H1 (cell line): Measurements from ENCODE around the gene CIITA. TPM values are rescaled to one million over a fixed set of nuclear protein-coding genes. Genes with fewer than 3 reads are reported as not detected.

Experiments used
- CTCF ChIA-PET: fragments of 300-600 bp; sonication (Branson Sonifier 250); formaldehyde crosslinking; loops from one replicate; lab custom pipeline; 2021; ENCODE audit not compliant: partially characterized antibody; lab: Charles Lee
- POLR2A ChIA-PET: fragments of 300-600 bp; sonication (Branson Sonifier 250); formaldehyde crosslinking; loops from one replicate; lab custom pipeline; 2021; ENCODE audit warnings: inconsistent platforms; ENCODE audit not compliant: partially characterized antibody; lab: Charles Lee
- DNase-seq, 2 experiments: peaks; one replicate each; pipeline versions ENCODE4 v3.0.0 to v3.0.0-alpha.2; 2010 to 2022; ENCODE audit warnings: low spot score in 2 of 2, low read depth in 1 of 2, mixed read lengths in 1 of 2
- FAIRE-seq: peaks from 2 replicates; lab custom pipeline; 2011; peaks lifted over from hg19 to GRCh38; lab: Jason Lieb, UNC
- H2AFZ ChIP-seq: 2 replicates; pipeline ENCODE4 v1.8.1; 2012; ENCODE audit warnings: low read length, inconsistent platforms
- H2AK5ac ChIP-seq: 2 replicates; pipeline ENCODE4 v1.6.1; 2013; ENCODE audit warnings: low read depth, low read length
- H2BK120ac ChIP-seq: replicated peaks from 2 replicates; pipeline ENCODE3; 2013; ENCODE audit warnings: low read depth, low read length, inconsistent platforms
- H2BK12ac ChIP-seq: 2 replicates; pipeline ENCODE4 v1.6.1; 2013; ENCODE audit warnings: low read depth, low read length
- H2BK15ac ChIP-seq: 2 replicates; pipeline ENCODE4 v1.6.1; 2013; ENCODE audit warnings: low read length
- H2BK20ac ChIP-seq: 2 replicates; pipeline ENCODE4 v1.6.1; 2013; ENCODE audit warnings: low read length
- H2BK5ac ChIP-seq: 2 replicates; pipeline ENCODE4 v1.6.1; 2013; ENCODE audit warnings: low read depth, low read length
- H3K14ac ChIP-seq: 2 replicates; pipeline ENCODE4 v1.6.1; 2013; ENCODE audit warnings: inconsistent platforms; ENCODE audit not compliant: insufficient read length
- H3K18ac ChIP-seq: 2 replicates; pipeline ENCODE4 v1.6.1; 2013; ENCODE audit warnings: low read length; ENCODE audit errors: extremely low read depth
- H3K23ac ChIP-seq: 2 replicates; pipeline ENCODE4 v1.6.1; 2013; ENCODE audit warnings: inconsistent platforms; ENCODE audit not compliant: insufficient read length
- H3K23me2 ChIP-seq: 2 replicates; pipeline ENCODE4 v1.6.1; 2013; ENCODE audit warnings: low read depth, low read length
- H3K27ac ChIP-seq: 2 replicates; pipeline ENCODE4 v1.6.1; 2011; ENCODE audit warnings: low read depth, low read length, inconsistent platforms
- H3K27me3 ChIP-seq, 4 experiments: replicated peaks in 1 of 4; 1 replicate in 1 of 4; 2 replicates in 3 of 4; pipeline versions ENCODE4 v1.6.1 to v1.8.1; 2011 to 2013; ENCODE audit warnings: low read length in 3 of 4, mild to moderate bottlenecking in 3 of 4, inconsistent platforms in 2 of 4, mixed read lengths in 2 of 4, moderate library complexity in 1 of 4; ENCODE audit not compliant: control insufficient read depth in 3 of 4, insufficient read depth in 3 of 4; ENCODE audit errors: extremely low read depth in 1 of 4
- H3K36me3 ChIP-seq, 4 experiments: 2 replicates each; pipeline versions ENCODE4 v1.6.1 to v1.8.1; 2011 to 2013; ENCODE audit warnings: mild to moderate bottlenecking in 4 of 4, low read length in 3 of 4, moderate library complexity in 2 of 4, control low read depth in 1 of 4, inconsistent platforms in 1 of 4; ENCODE audit not compliant: insufficient read depth in 4 of 4, control insufficient read depth in 2 of 4
- H3K4ac ChIP-seq: replicated peaks from 2 replicates; pipeline ENCODE3; 2013; ENCODE audit warnings: low read length, low read depth, mixed read lengths, inconsistent platforms; ENCODE audit not compliant: insufficient read length
- H3K4me1 ChIP-seq, 4 experiments: replicated peaks in 1 of 4; 1 replicate in 1 of 4; 2 replicates in 3 of 4; pipeline versions ENCODE4 v1.6.1 to v1.8.1; 2011 to 2013; ENCODE audit warnings: low read length in 3 of 4, inconsistent platforms in 2 of 4, mixed read lengths in 1 of 4; ENCODE audit not compliant: insufficient read depth in 4 of 4, control insufficient read depth in 3 of 4
- H3K4me2 ChIP-seq, 2 experiments: 2 replicates each; pipeline versions ENCODE4 v1.6.1 to v1.8.1; 2011 to 2013; ENCODE audit warnings: low read depth in 2 of 2, low read length in 2 of 2, control low read depth in 1 of 2, inconsistent platforms in 1 of 2, mild to moderate bottlenecking in 1 of 2; ENCODE audit not compliant: insufficient read depth in 1 of 2
- H3K4me3 ChIP-seq, 4 experiments: fragments of 200-600, 300-600 bp in 1 of 4; sonication (generic), shearing (Covaris generic), sonication (Bioruptor Twin) in 1 of 4; 2 replicates each; pipeline versions ENCODE4 v1.5.1 to v1.8.1; 2011 to 2016; ENCODE audit warnings: low read length in 4 of 4, low read depth in 3 of 4, control low read depth in 2 of 4, inconsistent platforms in 2 of 4, mild to moderate bottlenecking in 2 of 4, mixed read lengths in 1 of 4, moderate library complexity in 1 of 4; ENCODE audit not compliant: insufficient read depth in 2 of 4; ENCODE audit errors: extremely low read depth in 1 of 4
- H3K56ac ChIP-seq: replicated peaks from 2 replicates; pipeline ENCODE3; 2013; ENCODE audit warnings: low read depth, mild to moderate bottlenecking, mixed read lengths, low read length, inconsistent platforms; ENCODE audit not compliant: insufficient read length
- H3K79me1 ChIP-seq: 2 replicates; pipeline ENCODE4 v1.6.1; 2013; ENCODE audit warnings: low read depth, low read length, control low read depth
- H3K79me2 ChIP-seq, 2 experiments: 2 replicates each; pipeline versions ENCODE4 v1.6.1 to v1.8.1; 2012 to 2013; ENCODE audit warnings: low read length in 2 of 2, mild to moderate bottlenecking in 2 of 2, inconsistent platforms in 1 of 2; ENCODE audit not compliant: insufficient read depth in 2 of 2, control insufficient read depth in 1 of 2
- H3K9ac ChIP-seq, 4 experiments: replicated peaks in 1 of 4; 1 replicate in 1 of 4; 2 replicates in 3 of 4; pipeline versions ENCODE4 v1.6.1 to v1.8.1; 2011 to 2013; ENCODE audit warnings: low read depth in 3 of 4, low read length in 3 of 4, control low read depth in 2 of 4, mild to moderate bottlenecking in 2 of 4, moderate library complexity in 2 of 4, inconsistent platforms in 1 of 4; ENCODE audit errors: extremely low read depth in 1 of 4
- H3K9me3 ChIP-seq, 2 experiments: 2 replicates each; pipeline versions ENCODE4 v1.6.1 to v1.8.1; 2012 to 2013; ENCODE audit warnings: mild to moderate bottlenecking in 2 of 2, moderate library complexity in 2 of 2, control low read depth in 1 of 2, inconsistent platforms in 1 of 2, low read depth in 1 of 2, low read length in 1 of 2, mixed read lengths in 1 of 2; ENCODE audit not compliant: insufficient read depth in 2 of 2
- H4K20me1 ChIP-seq, 2 experiments: replicated peaks in 1 of 2; 2 replicates each; pipeline versions ENCODE3 to v1.8.1; 2011 to 2013; ENCODE audit warnings: inconsistent platforms in 2 of 2, low read length in 2 of 2, mild to moderate bottlenecking in 1 of 2; ENCODE audit not compliant: insufficient read depth in 2 of 2, control insufficient read depth in 1 of 2
- H4K5ac ChIP-seq: 2 replicates; pipeline ENCODE4 v1.6.1; 2013; ENCODE audit warnings: low read length, low read depth, mixed read lengths, inconsistent platforms; ENCODE audit not compliant: insufficient read length
- H4K8ac ChIP-seq: 2 replicates; pipeline ENCODE4 v1.8.0; 2013; ENCODE audit warnings: mild to moderate bottlenecking, moderate library complexity, low read length, inconsistent platforms; ENCODE audit not compliant: insufficient read depth; ENCODE audit errors: extremely low read depth
- H4K91ac ChIP-seq: replicated peaks from 2 replicates; pipeline ENCODE3; 2013; ENCODE audit warnings: low read length, mixed read lengths, inconsistent platforms; ENCODE audit not compliant: insufficient read length
- ASH2L ChIP-seq: fragments of 200-600, 300-600 bp; sonication (generic); IDR thresholded peaks from one replicate; pipeline ENCODE4 v1.7.1; 2017; ENCODE audit warnings: low read length
- CBX8 ChIP-seq: fragments of 300-800, 300-1000 bp; sonication (generic); IDR thresholded peaks from 2 replicates; pipeline ENCODE4 v1.7.1; 2016; ENCODE audit warnings: low read depth, low read length, borderline replicate concordance
- CHD1 ChIP-seq: IDR thresholded peaks from 2 replicates; pipeline ENCODE4 v1.6.1; 2012; ENCODE audit warnings: low read depth, low read length, improper control_type of control experiment
- JUND ChIP-seq: IDR thresholded peaks from 2 replicates; pipeline ENCODE4 v1.6.1; 2011; ENCODE audit warnings: mild to moderate bottlenecking, improper control_type of control experiment, low read length
- MAFK ChIP-seq: IDR thresholded peaks from 2 replicates; pipeline ENCODE4 v1.6.1; 2012; ENCODE audit warnings: low read depth, mild to moderate bottlenecking, improper control_type of control experiment, low read length
- NANOG ChIP-seq: IDR thresholded peaks from 2 replicates; pipeline ENCODE4 v1.6.1; 2011; ENCODE audit warnings: low read length, low read depth, mild to moderate bottlenecking, inconsistent platforms; ENCODE audit not compliant: insufficient read depth, poor library complexity, severe bottlenecking
- POLR2A ChIP-seq, 2 experiments: IDR thresholded peaks; 1 replicate in 1 of 2; 2 replicates in 1 of 2; pipeline ENCODE4 v1.6.1; 2011; ENCODE audit warnings: low read depth in 2 of 2, low read length in 2 of 2, mild to moderate bottlenecking in 2 of 2; ENCODE audit errors: control extremely low read depth in 1 of 2
- POU5F1 ChIP-seq: IDR thresholded peaks from 2 replicates; pipeline ENCODE4 v1.6.1; 2011; ENCODE audit warnings: low read depth, mild to moderate bottlenecking, low read length, moderate library complexity
- RFX5 ChIP-seq: IDR thresholded peaks from 2 replicates; pipeline ENCODE4 v1.6.1; 2011; ENCODE audit warnings: low read depth, low read length, improper control_type of control experiment, borderline replicate concordance
- RXRA ChIP-seq: IDR thresholded peaks from 2 replicates; pipeline ENCODE4 v1.6.1; 2011; ENCODE audit warnings: low read depth, mild to moderate bottlenecking, low read length, moderate library complexity; ENCODE audit not compliant: insufficient read depth
- TAF7 ChIP-seq: optimal IDR thresholded peaks from 2 replicates; pipeline ENCODE3; 2011; ENCODE audit warnings: low read depth, mild to moderate bottlenecking, inconsistent platforms, low read length, moderate library complexity, borderline replicate concordance
- TCF12 ChIP-seq: IDR thresholded peaks from 2 replicates; pipeline ENCODE4 v1.6.1; 2011; ENCODE audit warnings: low read depth, mild to moderate bottlenecking, low read length
- TEAD4 ChIP-seq: IDR thresholded peaks from 2 replicates; pipeline ENCODE4 v1.6.1; 2012; ENCODE audit warnings: low read depth, low read length, inconsistent platforms, mixed read lengths
- WGBS, 2 experiments: shearing (Covaris generic) in 1 of 2; methylation state at CpG; one replicate each; pipeline versions ENCODE4 v1.1.6 to v1.1.7; 2013 to 2015; ENCODE audit warnings: low lambda C conversion rate in 2 of 2, mixed read lengths in 2 of 2, inconsistent platforms in 1 of 2, low coverage in 1 of 2, missing lambda C conversion rate in 1 of 2; ENCODE audit not compliant: insufficient replicate concordance in 2 of 2, insufficient coverage in 1 of 2, insufficient read length in 1 of 2; ENCODE audit errors: extremely low coverage in 1 of 2, missing lambda C conversion rate in 1 of 2; 5-methylcytosine and 5-hydroxymethylcytosine counted together
- polyA plus RNA-seq, 7 experiments: library from polyadenylated mRNA; depleted of rRNA in 3 of 7; stranded (reverse) in 5 of 7; unstranded in 2 of 7; fragments of >200 nt in 5 of 7; fragments of 200-250 nt in 2 of 7; gene quantifications; 1 replicate in 5 of 7; 2 replicates in 1 of 7; 4 replicates in 1 of 7; pipeline versions ENCODE4 v1.2.1 to v1.2.3, GENCODE V29; 2011 to 2013; ENCODE audit warnings: missing spikeins in 2 of 7, mixed read lengths in 2 of 7
- total RNA-seq: library from RNA; stranded (reverse); fragmentation: NEBNext Ultra II Directional; extraction: Animal tissue kit (Norgen Biotek cat#: 25700); gene quantifications from 2 replicates; pipeline ENCODE4 v1.2.1, GENCODE V29; 2021
- TF ChIP-seq, protein P1 (sequence below): IDR thresholded peaks from 2 replicates; pipeline ENCODE4 v1.6.1; 2012; ENCODE audit warnings: low read length, inconsistent platforms

CIITA gene
- total and polyA plus RNA-seq, 2 of the 8 experiments (the other 6 are each of a cell fraction or from before 2014, with no cell fraction given) = 0.07 to 0.17 TPM

DNA sequence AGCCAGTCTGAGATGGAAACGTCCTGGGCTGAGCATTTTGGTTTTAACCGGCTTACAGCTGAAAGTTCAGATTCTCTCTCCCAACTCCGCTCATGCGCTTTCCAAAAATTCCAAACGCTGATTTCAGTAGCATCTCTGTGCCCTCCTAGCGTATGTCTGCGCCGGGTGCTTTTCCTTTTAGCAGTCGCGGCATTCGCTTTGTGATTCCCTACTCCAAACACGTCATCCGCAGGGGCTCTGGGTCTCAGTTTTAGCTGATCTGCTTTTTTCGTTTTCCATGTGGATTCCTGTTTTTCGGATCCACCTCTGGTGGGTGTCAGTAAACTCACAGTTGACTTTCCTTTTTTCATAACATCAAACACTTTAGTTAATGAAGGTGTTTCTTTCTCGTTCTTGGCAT lies 36.3 kb upstream of the CIITA start:
- H4K5ac ChIP-seq = no peak overlapping the region
- no peaks in the 10 kb centered on the region for H4K20me1 ChIP-seq
- no peak for DNase-seq
- H2BK20ac ChIP-seq = no peak overlapping the region
- H3K36me3 ChIP-seq = no peaks in the 10 kb centered on the region
- no peaks in the 10 kb centered on the region for H3K9me3 ChIP-seq
- H3K23me2 ChIP-seq = no peaks in the 10 kb centered on the region
- H3K23ac ChIP-seq = no peak overlapping the region
- H3K79me2 ChIP-seq = no peaks in the 10 kb centered on the region
- H3K4me3 ChIP-seq = no peak overlapping the region
- H3K9ac ChIP-seq = no peak overlapping the region
- H3K27me3 ChIP-seq = no peaks in the 10 kb centered on the region
- H3K4ac ChIP-seq = no peak overlapping the region
- H2AK5ac ChIP-seq = no peak overlapping the region
- WGBS, 2 experiments = 84% methylated on average over 16 of the region's 16 CpGs; no CpG with 5 or more reads in 1 of the 2 experiments
- TF ChIP-seq CBX8 (no peak), POLR2A (IDR thresholded peaks at IDR 0.05; ENCODE audit: control extremely low read depth in 1 of 2, low read depth in 2 of 2, low read length in 2 of 2) (no peak), CHD1 (no peak), TEAD4 (no peak), TAF7 (no peak), ASH2L (no peak), NANOG (no peak), JUND (no peak), RFX5 (no peak), POU5F1 (no peak), RXRA (no peak), MAFK (no peak), TCF12 (no peak)
- TF ChIP-seq, protein P1, sequence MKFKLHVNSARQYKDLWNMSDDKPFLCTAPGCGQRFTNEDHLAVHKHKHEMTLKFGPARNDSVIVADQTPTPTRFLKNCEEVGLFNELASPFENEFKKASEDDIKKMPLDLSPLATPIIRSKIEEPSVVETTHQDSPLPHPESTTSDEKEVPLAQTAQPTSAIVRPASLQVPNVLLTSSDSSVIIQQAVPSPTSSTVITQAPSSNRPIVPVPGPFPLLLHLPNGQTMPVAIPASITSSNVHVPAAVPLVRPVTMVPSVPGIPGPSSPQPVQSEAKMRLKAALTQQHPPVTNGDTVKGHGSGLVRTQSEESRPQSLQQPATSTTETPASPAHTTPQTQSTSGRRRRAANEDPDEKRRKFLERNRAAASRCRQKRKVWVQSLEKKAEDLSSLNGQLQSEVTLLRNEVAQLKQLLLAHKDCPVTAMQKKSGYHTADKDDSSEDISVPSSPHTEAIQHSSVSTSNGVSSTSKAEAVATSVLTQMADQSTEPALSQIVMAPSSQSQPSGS = no peak
- no peak overlapping the region for H3K4me2 ChIP-seq
- CTCF ChIA-PET = interaction anchor here (1.0 to 1.1 kb wide), 2 partner anchors 78 to 299 kb away, joined by 3 to 4 read pairs; no protein-coding TSS in a partner anchor
- no peak for FAIRE-seq
- H2BK12ac ChIP-seq = no peak overlapping the region
- H3K79me1 ChIP-seq = no peaks in the 10 kb centered on the region
- no peak overlapping the region for H2BK15ac ChIP-seq
- H3K56ac ChIP-seq = no peak overlapping the region
- H2AFZ ChIP-seq = peak overlapping the region; percentile 21; the same call in 1 of the 2 replicates
- no peak overlapping the region for H2BK120ac ChIP-seq
- no peak overlapping the region for H3K18ac ChIP-seq
- H3K4me1 ChIP-seq = 0 out of 7 replicates have a peak, but pooled peaks cover 0 to 2% (median under 1%) of the 10 kb centered on the region in 4 experiments
- H4K91ac ChIP-seq = no peak overlapping the region
- no peak overlapping the region for H3K27ac ChIP-seq
- no peak overlapping the region for H4K8ac ChIP-seq
- no peak overlapping the region for H2BK5ac ChIP-seq
- POLR2A ChIA-PET = no interaction called here
- no peak overlapping the region for H3K14ac ChIP-seq
